GM12878 (cell line): ENCODE measurements around the gene PMM1.
"Not testable (repeated sequence)": the region's sequence is repeated elsewhere in the genome, so short reads cannot be mapped to it uniquely, and the experiment has no call there.

Experiments used
- MTA3 ChIP-seq: IDR thresholded peaks from 2 replicates; pipeline ENCODE4 v1.6.1; 2012; ENCODE audit warnings: low read length, inconsistent platforms, borderline replicate concordance
- SIN3A ChIP-seq: IDR thresholded peaks from 2 replicates; pipeline ENCODE4 v1.6.1; 2012; ENCODE audit warnings: low read depth, low read length, improper control_type of control experiment
- SRF ChIP-seq, 2 experiments: IDR thresholded peaks; 2 replicates each; pipeline ENCODE4 v1.6.1; 2011; ENCODE audit warnings: low read depth in 2 of 2, low read length in 2 of 2, mild to moderate bottlenecking in 1 of 2, moderate library complexity in 1 of 2
- STAT3 ChIP-seq: IDR thresholded peaks from 2 replicates; pipeline ENCODE4 v1.6.1; 2011; ENCODE audit warnings: low read depth, low read length, improper control_type of control experiment
- SUZ12 ChIP-seq: fragments of 200-600 bp; sonication (generic); IDR thresholded peaks from one replicate; pipeline ENCODE4 v1.6.1; 2018; ENCODE audit warnings: antibody characterized with exemption, mild to moderate bottlenecking; ENCODE audit not compliant: unreplicated experiment
- TARDBP ChIP-seq: IDR thresholded peaks from 2 replicates; pipeline ENCODE4 v1.6.1; 2016; ENCODE audit warnings: borderline replicate concordance
- WRNIP1 ChIP-seq: IDR thresholded peaks from 2 replicates; pipeline ENCODE4 v1.6.1; 2011; ENCODE audit warnings: low read depth, low read length, improper control_type of control experiment, borderline replicate concordance
- TF ChIP-seq, protein P1 (sequence below), 3 experiments: IDR thresholded peaks in 2 of 3; conservative IDR thresholded peaks in 1 of 3; 2 replicates each; pipeline ENCODE4 v1.5.1; 2011; ENCODE audit warnings: low read depth in 3 of 3, low read length in 3 of 3, mild to moderate bottlenecking in 3 of 3, control low read depth in 2 of 3, moderate library complexity in 2 of 3, inconsistent platforms in 1 of 3, mixed read lengths in 1 of 3; ENCODE audit not compliant: control insufficient read depth in 2 of 3, insufficient read depth in 1 of 3; ENCODE audit errors: extremely low read depth in 1 of 3
- TF ChIP-seq, protein P2 (sequence below): IDR thresholded peaks from 2 replicates; pipeline ENCODE4 v1.6.1; 2012; ENCODE audit warnings: low read depth, low read length, improper control_type of control experiment
- TF ChIP-seq, protein P3 (sequence below): fragments of 450-650 bp; IDR thresholded peaks from 2 replicates; pipeline ENCODE4 v1.6.1; 2016; ENCODE audit warnings: mild to moderate bottlenecking

DNA sequence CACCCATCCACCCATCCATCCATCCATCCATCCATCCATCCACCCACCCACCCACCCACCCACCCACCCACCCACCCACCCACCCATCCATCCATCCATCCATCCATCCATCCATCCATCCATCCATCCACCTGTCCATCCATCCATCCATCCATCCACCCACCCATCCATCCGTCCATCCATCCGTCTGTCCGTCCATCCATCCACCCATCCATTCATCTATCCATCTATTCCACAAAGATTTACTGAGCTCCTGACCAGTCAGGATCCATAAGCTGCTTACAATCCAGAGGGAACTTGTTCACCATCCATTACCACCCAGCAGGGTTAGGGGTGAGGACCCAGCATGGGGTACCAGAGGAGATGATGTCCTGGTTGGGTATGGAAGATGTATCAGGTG, 17.3 kb downstream of the PMM1 start:
- TF ChIP-seq, protein P1, sequence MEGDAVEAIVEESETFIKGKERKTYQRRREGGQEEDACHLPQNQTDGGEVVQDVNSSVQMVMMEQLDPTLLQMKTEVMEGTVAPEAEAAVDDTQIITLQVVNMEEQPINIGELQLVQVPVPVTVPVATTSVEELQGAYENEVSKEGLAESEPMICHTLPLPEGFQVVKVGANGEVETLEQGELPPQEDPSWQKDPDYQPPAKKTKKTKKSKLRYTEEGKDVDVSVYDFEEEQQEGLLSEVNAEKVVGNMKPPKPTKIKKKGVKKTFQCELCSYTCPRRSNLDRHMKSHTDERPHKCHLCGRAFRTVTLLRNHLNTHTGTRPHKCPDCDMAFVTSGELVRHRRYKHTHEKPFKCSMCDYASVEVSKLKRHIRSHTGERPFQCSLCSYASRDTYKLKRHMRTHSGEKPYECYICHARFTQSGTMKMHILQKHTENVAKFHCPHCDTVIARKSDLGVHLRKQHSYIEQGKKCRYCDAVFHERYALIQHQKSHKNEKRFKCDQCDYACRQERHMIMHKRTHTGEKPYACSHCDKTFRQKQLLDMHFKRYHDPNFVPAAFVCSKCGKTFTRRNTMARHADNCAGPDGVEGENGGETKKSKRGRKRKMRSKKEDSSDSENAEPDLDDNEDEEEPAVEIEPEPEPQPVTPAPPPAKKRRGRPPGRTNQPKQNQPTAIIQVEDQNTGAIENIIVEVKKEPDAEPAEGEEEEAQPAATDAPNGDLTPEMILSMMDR (IDR thresholded peaks at IDR 0.05 in 2 of 3, conservative IDR thresholded peaks at IDR 0.05 in 1 of 3; ENCODE audit: control insufficient read depth in 2 of 3, extremely low read depth in 1 of 3, insufficient read depth in 1 of 3, low read depth in 3 of 3, low read length in 3 of 3): not testable (repeated sequence)
- TF ChIP-seq, protein P2, sequence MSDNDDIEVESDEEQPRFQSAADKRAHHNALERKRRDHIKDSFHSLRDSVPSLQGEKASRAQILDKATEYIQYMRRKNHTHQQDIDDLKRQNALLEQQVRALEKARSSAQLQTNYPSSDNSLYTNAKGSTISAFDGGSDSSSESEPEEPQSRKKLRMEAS: not testable (repeated sequence)
- not testable (repeated sequence) for TF ChIP-seq SRF (IDR thresholded peaks at IDR 0.05; ENCODE audit: low read depth in 2 of 2, low read length in 2 of 2); STAT3; SIN3A; MTA3; SUZ12; TARDBP; WRNIP1
- TF ChIP-seq, protein P3, sequence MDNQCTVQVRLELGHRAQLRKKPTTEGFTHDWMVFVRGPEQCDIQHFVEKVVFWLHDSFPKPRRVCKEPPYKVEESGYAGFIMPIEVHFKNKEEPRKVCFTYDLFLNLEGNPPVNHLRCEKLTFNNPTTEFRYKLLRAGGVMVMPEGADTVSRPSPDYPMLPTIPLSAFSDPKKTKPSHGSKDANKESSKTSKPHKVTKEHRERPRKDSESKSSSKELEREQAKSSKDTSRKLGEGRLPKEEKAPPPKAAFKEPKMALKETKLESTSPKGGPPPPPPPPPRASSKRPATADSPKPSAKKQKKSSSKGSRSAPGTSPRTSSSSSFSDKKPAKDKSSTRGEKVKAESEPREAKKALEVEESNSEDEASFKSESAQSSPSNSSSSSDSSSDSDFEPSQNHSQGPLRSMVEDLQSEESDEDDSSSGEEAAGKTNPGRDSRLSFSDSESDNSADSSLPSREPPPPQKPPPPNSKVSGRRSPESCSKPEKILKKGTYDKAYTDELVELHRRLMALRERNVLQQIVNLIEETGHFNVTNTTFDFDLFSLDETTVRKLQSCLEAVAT: not testable (repeated sequence)
